PFSK-1 (cell line): ENCODE results near the gene PTH.
A peak's percentile ranks its signal among the peaks of the same experiment; 100 is the strongest.

Experiments
- POLR2AphosphoS5 ChIP-seq: IDR thresholded peaks from 2 replicates; pipeline ENCODE4 v1.6.1; 2012; ENCODE audit warnings: low read depth, mild to moderate bottlenecking, control low read depth, low read length, moderate library complexity
- TAF1 ChIP-seq: IDR thresholded peaks from 2 replicates; pipeline ENCODE4 v1.6.1; 2012; ENCODE audit warnings: low read length, control low read depth, borderline replicate concordance; ENCODE audit not compliant: insufficient read depth
- TF ChIP-seq, protein P1 (sequence below), 2 experiments: IDR thresholded peaks; 2 replicates each; pipeline versions ENCODE4 v1.6.1 to v1.8.0; 2011 to 2012; ENCODE audit warnings: low read depth in 2 of 2, low read length in 2 of 2, control low read depth in 1 of 2, inconsistent platforms in 1 of 2, mild to moderate bottlenecking in 1 of 2, moderate library complexity in 1 of 2; ENCODE audit not compliant: insufficient read depth in 1 of 2

DNA sequence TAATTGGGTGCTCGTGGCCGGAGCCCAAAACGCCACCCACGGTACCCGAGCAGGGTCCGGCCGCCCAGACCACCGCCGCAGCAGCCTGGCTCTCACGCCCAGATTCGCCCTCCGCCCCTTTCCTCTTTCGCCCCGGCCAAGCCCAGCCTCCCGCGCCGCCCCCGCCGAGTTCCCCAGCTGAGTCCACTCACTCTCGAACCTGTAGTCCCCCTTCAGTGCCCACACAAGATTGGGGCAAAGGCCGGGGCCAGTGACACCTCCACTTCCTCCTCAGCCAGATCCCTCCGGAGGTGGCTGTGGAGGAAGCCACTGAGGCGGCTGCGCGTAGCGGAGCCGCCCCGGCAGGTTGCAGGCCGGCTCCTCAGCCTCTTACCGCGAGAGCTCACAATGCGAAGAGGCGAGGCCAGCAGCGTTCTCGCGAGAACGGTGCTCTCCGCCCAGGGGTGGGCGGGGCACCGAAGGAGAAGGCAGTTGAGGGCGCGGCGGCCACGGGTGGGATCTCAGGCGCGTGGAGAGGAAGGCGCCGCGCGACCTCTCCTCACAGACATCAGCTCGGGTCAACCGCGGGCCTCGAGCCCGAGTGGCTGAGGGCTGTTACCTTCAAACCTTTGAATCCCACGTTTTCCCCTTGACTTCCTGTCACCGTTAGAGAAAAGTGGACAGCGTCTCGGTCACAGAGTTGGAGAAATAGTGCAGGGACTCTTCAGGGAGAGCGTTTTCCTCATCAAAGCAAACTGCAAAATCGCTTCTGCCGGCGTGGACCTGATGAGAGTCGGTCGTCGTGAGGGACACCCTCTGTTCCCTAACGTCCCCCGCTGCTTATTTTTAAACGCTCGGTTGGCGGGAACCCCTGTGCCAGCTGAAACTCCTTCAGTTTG lies 32.7 kb downstream of the PTH start, which contains the start of gene BTBD10:
- TF ChIP-seq, protein P1, sequence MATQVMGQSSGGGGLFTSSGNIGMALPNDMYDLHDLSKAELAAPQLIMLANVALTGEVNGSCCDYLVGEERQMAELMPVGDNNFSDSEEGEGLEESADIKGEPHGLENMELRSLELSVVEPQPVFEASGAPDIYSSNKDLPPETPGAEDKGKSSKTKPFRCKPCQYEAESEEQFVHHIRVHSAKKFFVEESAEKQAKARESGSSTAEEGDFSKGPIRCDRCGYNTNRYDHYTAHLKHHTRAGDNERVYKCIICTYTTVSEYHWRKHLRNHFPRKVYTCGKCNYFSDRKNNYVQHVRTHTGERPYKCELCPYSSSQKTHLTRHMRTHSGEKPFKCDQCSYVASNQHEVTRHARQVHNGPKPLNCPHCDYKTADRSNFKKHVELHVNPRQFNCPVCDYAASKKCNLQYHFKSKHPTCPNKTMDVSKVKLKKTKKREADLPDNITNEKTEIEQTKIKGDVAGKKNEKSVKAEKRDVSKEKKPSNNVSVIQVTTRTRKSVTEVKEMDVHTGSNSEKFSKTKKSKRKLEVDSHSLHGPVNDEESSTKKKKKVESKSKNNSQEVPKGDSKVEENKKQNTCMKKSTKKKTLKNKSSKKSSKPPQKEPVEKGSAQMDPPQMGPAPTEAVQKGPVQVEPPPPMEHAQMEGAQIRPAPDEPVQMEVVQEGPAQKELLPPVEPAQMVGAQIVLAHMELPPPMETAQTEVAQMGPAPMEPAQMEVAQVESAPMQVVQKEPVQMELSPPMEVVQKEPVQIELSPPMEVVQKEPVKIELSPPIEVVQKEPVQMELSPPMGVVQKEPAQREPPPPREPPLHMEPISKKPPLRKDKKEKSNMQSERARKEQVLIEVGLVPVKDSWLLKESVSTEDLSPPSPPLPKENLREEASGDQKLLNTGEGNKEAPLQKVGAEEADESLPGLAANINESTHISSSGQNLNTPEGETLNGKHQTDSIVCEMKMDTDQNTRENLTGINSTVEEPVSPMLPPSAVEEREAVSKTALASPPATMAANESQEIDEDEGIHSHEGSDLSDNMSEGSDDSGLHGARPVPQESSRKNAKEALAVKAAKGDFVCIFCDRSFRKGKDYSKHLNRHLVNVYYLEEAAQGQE (IDR thresholded peaks at IDR 0.05; ENCODE audit: insufficient read depth in 1 of 2, low read depth in 2 of 2, low read length in 2 of 2) = 0 out of 4 replicates have a peak, but pooled peaks of 1 of the 2 experiments have one; percentile 58
- peak; percentile 90 for TF ChIP-seq TAF1
- peak; percentile 97 for TF ChIP-seq POLR2AphosphoS5
